PC-9 (cell line): ENCODE results near the gene COG3.

Experiments
- EZH2 ChIP-seq: fragments of 200-600 bp; sonication (generic); IDR thresholded peaks from 2 replicates; pipeline ENCODE4 v1.8.0; 2017; ENCODE audit warnings: antibody characterized with exemption, low read depth
- TF ChIP-seq, protein P1 (sequence below): fragments of 200-600 bp; sonication (generic); conservative IDR thresholded peaks from 2 replicates; pipeline ENCODE4 v1.6.1; 2017; ENCODE audit warnings: mixed run types, antibody characterized with exemption, mild to moderate bottlenecking, moderate library complexity

DNA sequence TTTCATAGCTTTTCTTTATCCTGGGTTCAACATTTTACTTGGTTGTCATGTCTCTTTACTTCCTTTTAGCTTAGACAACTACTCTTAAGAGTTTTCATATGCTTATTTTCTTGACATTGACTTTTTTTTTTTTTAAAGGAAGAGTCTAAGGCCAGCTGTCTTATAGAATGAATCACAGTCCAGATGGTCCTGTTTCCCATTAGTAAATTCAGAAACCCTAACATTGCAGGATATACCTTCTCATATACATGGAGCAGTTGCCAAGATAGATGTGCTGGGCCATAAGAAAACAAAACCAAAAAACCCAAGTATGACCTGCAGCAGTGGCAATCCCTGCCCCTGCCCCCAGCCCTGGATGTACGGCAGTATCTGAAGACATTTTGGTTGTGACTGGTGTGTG, 72.8 kb downstream of the COG3 start:
- TF ChIP-seq, protein P1, sequence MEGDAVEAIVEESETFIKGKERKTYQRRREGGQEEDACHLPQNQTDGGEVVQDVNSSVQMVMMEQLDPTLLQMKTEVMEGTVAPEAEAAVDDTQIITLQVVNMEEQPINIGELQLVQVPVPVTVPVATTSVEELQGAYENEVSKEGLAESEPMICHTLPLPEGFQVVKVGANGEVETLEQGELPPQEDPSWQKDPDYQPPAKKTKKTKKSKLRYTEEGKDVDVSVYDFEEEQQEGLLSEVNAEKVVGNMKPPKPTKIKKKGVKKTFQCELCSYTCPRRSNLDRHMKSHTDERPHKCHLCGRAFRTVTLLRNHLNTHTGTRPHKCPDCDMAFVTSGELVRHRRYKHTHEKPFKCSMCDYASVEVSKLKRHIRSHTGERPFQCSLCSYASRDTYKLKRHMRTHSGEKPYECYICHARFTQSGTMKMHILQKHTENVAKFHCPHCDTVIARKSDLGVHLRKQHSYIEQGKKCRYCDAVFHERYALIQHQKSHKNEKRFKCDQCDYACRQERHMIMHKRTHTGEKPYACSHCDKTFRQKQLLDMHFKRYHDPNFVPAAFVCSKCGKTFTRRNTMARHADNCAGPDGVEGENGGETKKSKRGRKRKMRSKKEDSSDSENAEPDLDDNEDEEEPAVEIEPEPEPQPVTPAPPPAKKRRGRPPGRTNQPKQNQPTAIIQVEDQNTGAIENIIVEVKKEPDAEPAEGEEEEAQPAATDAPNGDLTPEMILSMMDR: no peak
- TF ChIP-seq EZH2: no peak
